HepG2 (cell line): ENCODE data around the gene EIF5B. TPM values are rescaled to one million over a fixed set of nuclear protein-coding genes. Genes with fewer than 3 reads are reported as not detected.

Experiments used
- ASH2L ChIP-seq: fragments of 300-600, 200-600 bp; sonication (generic); IDR thresholded peaks from 2 replicates; pipeline ENCODE4 v1.7.0; 2017; ENCODE audit warnings: low read depth, mild to moderate bottlenecking, moderate library complexity, mixed read lengths, low read length; ENCODE audit not compliant: insufficient read length
- ATF7 ChIP-seq, 2 experiments: fragments of 450-650 bp in 1 of 2; sonication (generic) in 1 of 2; formaldehyde crosslinking in 1 of 2; IDR thresholded peaks; 2 replicates each; pipeline versions ENCODE4 v1.4.0 to v1.6.1; 2016 to 2020; ENCODE audit warnings: antibody characterized with exemption in 1 of 2, mild to moderate bottlenecking in 1 of 2, missing genetic modification reagents in 1 of 2
- ELF1 ChIP-seq: sonication (generic); formaldehyde crosslinking; IDR thresholded peaks from 2 replicates; pipeline ENCODE4 v1.4.0; 2020; ENCODE audit warnings: missing genetic modification reagents
- FOXC1 ChIP-seq: sonication (generic); formaldehyde crosslinking; IDR thresholded peaks from 2 replicates; pipeline ENCODE4 v1.8.0; 2022; ENCODE audit warnings: mild to moderate bottlenecking, missing genetic modification reagents, borderline replicate concordance
- FOXP1 ChIP-seq, 2 experiments: fragments of 450-650 bp in 1 of 2; IDR thresholded peaks; 2 replicates each; pipeline ENCODE4 v1.6.1; 2017 to 2018; ENCODE audit warnings: antibody characterized with exemption in 1 of 2
- MYC ChIP-seq: sonication (generic); formaldehyde crosslinking; IDR thresholded peaks from 2 replicates; pipeline ENCODE4 v1.9.0; 2021; ENCODE audit warnings: missing genetic modification reagents, borderline replicate concordance
- RAD51 ChIP-seq: fragments of 450-650 bp; IDR thresholded peaks from 2 replicates; pipeline ENCODE4 v1.6.1; 2016; ENCODE audit warnings: borderline replicate concordance
- REPIN1 ChIP-seq: sonication (generic); formaldehyde crosslinking; IDR thresholded peaks from 2 replicates; pipeline ENCODE4 v1.8.0; 2022; ENCODE audit warnings: missing genetic modification reagents, low read depth, mild to moderate bottlenecking, borderline replicate concordance
- RNF2 ChIP-seq: fragments of 450-650 bp; conservative IDR thresholded peaks from 2 replicates; pipeline ENCODE4 v1.6.1; 2016; ENCODE audit warnings: low read depth
- STAG1 ChIP-seq: sonication (generic); formaldehyde crosslinking; IDR thresholded peaks from 2 replicates; pipeline ENCODE4 v1.4.0; 2020; ENCODE audit warnings: missing genetic modification reagents
- TIGD3 ChIP-seq: sonication (generic); formaldehyde crosslinking; IDR thresholded peaks from 2 replicates; pipeline ENCODE4 v1.5.1; 2020; ENCODE audit warnings: mild to moderate bottlenecking, missing genetic modification reagents, borderline replicate concordance
- ZNF225 ChIP-seq: sonication (generic); formaldehyde crosslinking; IDR thresholded peaks from 2 replicates; pipeline ENCODE4 v1.4.0; 2020; ENCODE audit warnings: mild to moderate bottlenecking, missing genetic modification reagents
- ZNF230 ChIP-seq: sonication (generic); formaldehyde crosslinking; IDR thresholded peaks from 2 replicates; pipeline ENCODE4 v1.4.0; 2020; ENCODE audit warnings: mild to moderate bottlenecking, missing genetic modification reagents
- ZNF337 ChIP-seq: sonication (generic); formaldehyde crosslinking; IDR thresholded peaks from 2 replicates; pipeline ENCODE4 v1.5.1; 2020; ENCODE audit warnings: missing genetic modification reagents, low read depth, mild to moderate bottlenecking, borderline replicate concordance
- ZNF354B ChIP-seq: sonication (generic); formaldehyde crosslinking; IDR thresholded peaks from 2 replicates; pipeline ENCODE4 v1.8.0; 2022; ENCODE audit warnings: mild to moderate bottlenecking, missing genetic modification reagents
- ZNF383 ChIP-seq: sonication (generic); formaldehyde crosslinking; IDR thresholded peaks from 2 replicates; pipeline ENCODE4 v1.4.0; 2020; ENCODE audit warnings: missing genetic modification reagents, mild to moderate bottlenecking, borderline replicate concordance
- ZNF546 ChIP-seq: sonication (generic); formaldehyde crosslinking; conservative IDR thresholded peaks from 2 replicates; pipeline ENCODE4 v1.8.1; 2023; ENCODE audit warnings: mild to moderate bottlenecking, missing genetic modification reagents
- ZNF639 ChIP-seq: conservative IDR thresholded peaks from 2 replicates; pipeline ENCODE4 v1.6.1; 2018; ENCODE audit warnings: missing genetic modification reagents
- ZNF703 ChIP-seq: sonication (generic); formaldehyde crosslinking; IDR thresholded peaks from 2 replicates; pipeline ENCODE4 v1.5.1; 2020; ENCODE audit warnings: missing genetic modification reagents, mild to moderate bottlenecking, moderate library complexity, borderline replicate concordance
- ZNF841 ChIP-seq: sonication (generic); formaldehyde crosslinking; IDR thresholded peaks from 2 replicates; pipeline ENCODE4 v1.8.1; 2023; ENCODE audit warnings: missing genetic modification reagents, borderline replicate concordance
- ZSCAN25 ChIP-seq: sonication (generic); formaldehyde crosslinking; IDR thresholded peaks from 2 replicates; pipeline ENCODE4 v1.8.0; 2022; ENCODE audit warnings: mild to moderate bottlenecking, missing genetic modification reagents
- polyA plus RNA-seq, 8 experiments: library from polyadenylated mRNA; depleted of rRNA in 3 of 8; stranded (reverse) in 7 of 8; unstranded in 1 of 8; fragments of >200 nt; fragmentation: Illumina TruSeq in 4 of 8; extraction: Trizol in 4 of 8; gene quantifications; 2 replicates each; pipeline versions ENCODE4 v1.2.1 to v1.2.3, GENCODE V29; 2011 to 2016; ENCODE audit warnings: low read depth in 4 of 8, missing spikeins in 1 of 8, mixed read lengths in 1 of 8; ENCODE audit not compliant: insufficient read depth in 1 of 8
- total RNA-seq, 5 experiments: library from RNA; depleted of rRNA; stranded (reverse); fragments of >200 nt; fragmentation: Illumina TruSeq; extraction: Trizol; gene quantifications; 2 replicates each; pipeline ENCODE4 v1.2.3, GENCODE V29; 2016; ENCODE audit warnings: low read depth in 1 of 5
- TF ChIP-seq, protein P1 (sequence below): sonication (generic); formaldehyde crosslinking; conservative IDR thresholded peaks from 2 replicates; pipeline ENCODE4 v1.8.1; 2023; ENCODE audit warnings: missing genetic modification reagents
- TF ChIP-seq, protein P2 (sequence below): sonication (generic); formaldehyde crosslinking; IDR thresholded peaks from 2 replicates; pipeline ENCODE4 v1.4.0; 2020; ENCODE audit warnings: missing genetic modification reagents

Gene EIF5B
- total and polyA plus RNA-seq, 2 of the 13 experiments (the other 11 are each of a cell fraction or from before 2014, with no cell fraction given) = 8.8 to 32.1 TPM

GRCh38 chr2:99335911-99336803, 1.0 kb upstream of the EIF5B start, which contains the start of gene TXNDC9 (continued):
- no peak for TF ChIP-seq ZNF841 (CRISPR knock-in tag)
- TF ChIP-seq RNF2 = peak; percentile 63; the same call in 1 of the 2 replicates
- TF ChIP-seq, protein P1, sequence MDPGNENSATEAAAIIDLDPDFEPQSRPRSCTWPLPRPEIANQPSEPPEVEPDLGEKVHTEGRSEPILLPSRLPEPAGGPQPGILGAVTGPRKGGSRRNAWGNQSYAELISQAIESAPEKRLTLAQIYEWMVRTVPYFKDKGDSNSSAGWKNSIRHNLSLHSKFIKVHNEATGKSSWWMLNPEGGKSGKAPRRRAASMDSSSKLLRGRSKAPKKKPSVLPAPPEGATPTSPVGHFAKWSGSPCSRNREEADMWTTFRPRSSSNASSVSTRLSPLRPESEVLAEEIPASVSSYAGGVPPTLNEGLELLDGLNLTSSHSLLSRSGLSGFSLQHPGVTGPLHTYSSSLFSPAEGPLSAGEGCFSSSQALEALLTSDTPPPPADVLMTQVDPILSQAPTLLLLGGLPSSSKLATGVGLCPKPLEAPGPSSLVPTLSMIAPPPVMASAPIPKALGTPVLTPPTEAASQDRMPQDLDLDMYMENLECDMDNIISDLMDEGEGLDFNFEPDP (CRISPR knock-in tag) = no peak
- TF ChIP-seq ASH2L = peak; percentile 99
- TF ChIP-seq ZNF354B (CRISPR knock-in tag) = no peak
- TF ChIP-seq RAD51 = no peak
- TF ChIP-seq FOXC1 (CRISPR knock-in tag) = peak; percentile 73; the same call in 1 of the 2 replicates
- TF ChIP-seq ZNF383 = no peak
- peak; percentile 94 for TF ChIP-seq ZNF639
- TF ChIP-seq, protein P2, sequence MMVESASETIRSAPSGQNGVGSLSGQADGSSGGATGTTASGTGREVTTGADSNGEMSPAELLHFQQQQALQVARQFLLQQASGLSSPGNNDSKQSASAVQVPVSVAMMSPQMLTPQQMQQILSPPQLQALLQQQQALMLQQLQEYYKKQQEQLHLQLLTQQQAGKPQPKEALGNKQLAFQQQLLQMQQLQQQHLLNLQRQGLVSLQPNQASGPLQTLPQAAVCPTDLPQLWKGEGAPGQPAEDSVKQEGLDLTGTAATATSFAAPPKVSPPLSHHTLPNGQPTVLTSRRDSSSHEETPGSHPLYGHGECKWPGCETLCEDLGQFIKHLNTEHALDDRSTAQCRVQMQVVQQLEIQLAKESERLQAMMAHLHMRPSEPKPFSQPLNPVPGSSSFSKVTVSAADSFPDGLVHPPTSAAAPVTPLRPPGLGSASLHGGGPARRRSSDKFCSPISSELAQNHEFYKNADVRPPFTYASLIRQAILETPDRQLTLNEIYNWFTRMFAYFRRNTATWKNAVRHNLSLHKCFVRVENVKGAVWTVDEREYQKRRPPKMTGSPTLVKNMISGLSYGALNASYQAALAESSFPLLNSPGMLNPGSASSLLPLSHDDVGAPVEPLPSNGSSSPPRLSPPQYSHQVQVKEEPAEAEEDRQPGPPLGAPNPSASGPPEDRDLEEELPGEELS = peak; percentile 59
- TF ChIP-seq FOXP1 (IDR thresholded peaks at IDR 0.05) = no peak
- peak; percentile 29; the same call in 1 of the 2 replicates for TF ChIP-seq FOXP1 (CRISPR knock-in tag; IDR thresholded peaks at IDR 0.05)
- TF ChIP-seq ZNF337 (CRISPR knock-in tag) = peak; percentile 84; the same call in 1 of the 2 replicates
- TF ChIP-seq ZSCAN25 (CRISPR knock-in tag) = peak; percentile 76
- peak; percentile 89 for TF ChIP-seq ZNF546 (CRISPR knock-in tag)
- TF ChIP-seq STAG1 (CRISPR knock-in tag) = peak; percentile 30
- peak; percentile 86 for TF ChIP-seq ZNF225 (CRISPR knock-in tag)
- peak; percentile 96 for TF ChIP-seq ELF1 (CRISPR knock-in tag)
- peak; percentile 28; the same call in 1 of the 2 replicates for TF ChIP-seq TIGD3 (CRISPR knock-in tag)
- TF ChIP-seq ATF7 (IDR thresholded peaks at IDR 0.05) = no peak
- peak; percentile 76 for TF ChIP-seq ATF7 (CRISPR knock-in tag; IDR thresholded peaks at IDR 0.05)
- TF ChIP-seq ZNF703 (CRISPR knock-in tag) = no peak; the same call in 1 of the 2 replicates
- TF ChIP-seq MYC (CRISPR knock-in tag) = peak; percentile 96
- TF ChIP-seq ZNF230 (CRISPR knock-in tag) = peak; percentile 95
- TF ChIP-seq REPIN1 (CRISPR knock-in tag) = peak; percentile 95
